Caco-2 (cell line): ENCODE results near the gene KITLG. TPM values are rescaled to one million over a fixed set of nuclear protein-coding genes. Genes with fewer than 3 reads are reported as not detected.

Source experiments
- BruUV-seq: library from RNA; stranded (reverse); fragments of 400-500 nt; replicated peaks from 2 replicates; lab custom pipeline; 2021; lab: Mats Ljungman, UMichigan
- CTCF ChIA-PET: fragments of 300-600 bp; sonication (Branson Sonifier 250); formaldehyde crosslinking; loops from one replicate; lab custom pipeline; 2022; ENCODE audit warnings: antibody characterized with exemption; lab: Charles Lee
- POLR2A ChIA-PET: fragments of 300-600 bp; sonication (Branson Sonifier 250); formaldehyde crosslinking; loops from one replicate; lab custom pipeline; 2022; ENCODE audit warnings: antibody characterized with exemption; lab: Charles Lee
- DNase-seq, 2 experiments: peaks; one replicate each; pipeline versions ENCODE4 v3.0.0 to v3.0.0-alpha.2; 2020 to 2022
- H3K27me3 ChIP-seq: replicated peaks from 2 replicates; pipeline ENCODE4 v1.6.0; 2011; ENCODE audit warnings: low read length; ENCODE audit not compliant: control insufficient read depth, insufficient read depth
- H3K36me3 ChIP-seq: 2 replicates; pipeline ENCODE4 v1.5.1; 2011; ENCODE audit warnings: low read length; ENCODE audit not compliant: control insufficient read depth, insufficient read depth
- H3K4me1 ChIP-seq: fragments of 250-450 bp; sonication (Bioruptor Pico); 2 replicates; pipeline ENCODE4 v1.5.1; 2020; ENCODE audit warnings: mild to moderate bottlenecking
- H3K4me3 ChIP-seq: 2 replicates; pipeline ENCODE4 v1.5.1; 2011; ENCODE audit warnings: low read depth, mild to moderate bottlenecking, control low read depth, low read length
- H3K9me3 ChIP-seq: fragments of 250-450 bp; sonication (Bioruptor Pico); 2 replicates; pipeline ENCODE4 v1.5.1; 2020; ENCODE audit warnings: mild to moderate bottlenecking, moderate library complexity
- H3K27ac Mint-ChIP-seq: one replicate; pipeline ENCODE4 v1.8.0; 2022; ENCODE audit warnings: mixed read lengths; ENCODE audit not compliant: unreplicated experiment
- H3K27me3 Mint-ChIP-seq: one replicate; pipeline ENCODE4 v1.8.0; 2022; ENCODE audit warnings: mixed read lengths; ENCODE audit not compliant: insufficient read depth, unreplicated experiment
- H3K36me3 Mint-ChIP-seq: one replicate; pipeline ENCODE4 v1.8.0; 2022; ENCODE audit warnings: mild to moderate bottlenecking, mixed read lengths; ENCODE audit not compliant: insufficient read depth, unreplicated experiment
- H3K4me1 Mint-ChIP-seq: one replicate; pipeline ENCODE4 v1.8.0; 2022; ENCODE audit warnings: low read depth, mixed read lengths; ENCODE audit not compliant: unreplicated experiment
- H3K4me3 Mint-ChIP-seq: one replicate; pipeline ENCODE4 v1.8.0; 2022; ENCODE audit warnings: mild to moderate bottlenecking, moderate library complexity, mixed read lengths; ENCODE audit not compliant: unreplicated experiment
- H3K9me3 Mint-ChIP-seq: one replicate; pipeline ENCODE4 v1.8.0; 2022; ENCODE audit warnings: mixed read lengths; ENCODE audit not compliant: unreplicated experiment
- CTCF ChIP-seq, 2 experiments: fragments of 200-600 bp in 1 of 2; IDR thresholded peaks; 1 replicate in 1 of 2; 2 replicates in 1 of 2; pipeline versions ENCODE4 v1.5.1 to v1.8.0; 2011 to 2022; ENCODE audit warnings: antibody characterized with exemption in 1 of 2, control low read depth in 1 of 2, inconsistent platforms in 1 of 2, low read depth in 1 of 2, low read length in 1 of 2, mild to moderate bottlenecking in 1 of 2, moderate library complexity in 1 of 2; ENCODE audit not compliant: insufficient read depth in 1 of 2, severe bottlenecking in 1 of 2, unreplicated experiment in 1 of 2
- intact Hi-C: fragments of 100-400 bp; cut with micrococcal nuclease; formaldehyde crosslinking; loops from one replicate; pipeline ENCODE4 v1.10.0; 2022; ENCODE audit not compliant: unreplicated experiment
- total RNA-seq: library from RNA; stranded (reverse); gene quantifications from 2 replicates; pipeline ENCODE4 v1.2.3, GENCODE V29; 2022

The KITLG gene
- total RNA-seq, 1 experiment from 2014 or later: 200 TPM

DNA sequence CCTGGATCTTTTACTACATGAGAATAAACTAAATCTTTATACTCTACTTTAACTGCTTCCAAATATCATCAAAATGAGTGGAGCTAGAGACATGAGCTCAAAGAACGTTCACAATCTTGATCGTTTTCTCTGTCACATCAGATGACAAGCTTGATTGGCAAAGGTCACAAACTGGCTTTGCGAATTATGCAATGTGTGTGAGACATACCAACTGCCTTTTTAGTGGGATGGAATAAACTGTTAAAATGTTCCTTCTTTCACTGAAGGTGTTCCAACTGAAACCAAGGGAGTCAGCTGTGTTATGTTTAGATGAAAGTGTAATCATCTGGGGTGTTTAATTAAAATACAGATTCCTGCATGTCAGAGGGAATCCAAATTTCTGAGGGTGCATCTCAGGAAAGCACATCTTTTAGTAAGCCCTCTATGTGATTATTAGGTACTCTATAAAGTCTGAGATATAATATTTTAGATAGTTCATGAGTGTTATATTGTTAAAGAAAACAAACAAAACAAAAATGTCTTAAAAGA is 21.9 kb downstream of the KITLG start:
- Mint-ChIP-seq H3K9me3 (no peaks in the 10 kb centered on the region), H3K4me1 (peaks cover 55% of the 10 kb centered on the region), H3K4me3 (no peak overlapping the region), H3K27me3 (no peaks in the 10 kb centered on the region), H3K36me3 (peaks cover 100% of the 10 kb centered on the region), H3K27ac (no peak overlapping the region)
- intact Hi-C loops: no loop called here
- TF ChIP-seq CTCF (IDR thresholded peaks at IDR 0.05; ENCODE audit: insufficient read depth in 1 of 2, low read depth in 1 of 2, low read length in 1 of 2, severe bottlenecking in 1 of 2, unreplicated experiment in 1 of 2): no peak
- CTCF ChIA-PET: no interaction called here
- Histone ChIP-seq H3K27me3 (no peaks in the 10 kb centered on the region), H3K4me3 (no peak overlapping the region), H3K4me1 (peaks cover 88% of the 10 kb centered on the region), H3K9me3 (no peaks in the 10 kb centered on the region), H3K36me3 (no peaks in the 10 kb centered on the region; the same call in 1 of the 2 replicates)
- no peak for DNase-seq
- BruUV-seq: no TSS peak
- POLR2A ChIA-PET: interaction anchor here (1.2 kb wide), 1 partner anchor 22 kb away, joined by 4 read pairs; the partner anchor contains the start of gene KITLG

- DNase-seq: no peak
- H3K27ac Mint-ChIP-seq: peak overlapping the region; percentile 19
- peaks cover 86% of the 10 kb centered on the region for H3K4me1 ChIP-seq
- H3K9me3 Mint-ChIP-seq: no peaks in the 10 kb centered on the region
- peaks cover 100% of the 10 kb centered on the region for H3K36me3 Mint-ChIP-seq
- no peaks in the 10 kb centered on the region for H3K9me3 ChIP-seq
- H3K36me3 ChIP-seq: no peaks in the 10 kb centered on the region; the same call in 1 of the 2 replicates
- ChIA-PET POLR2A (no interaction called here), CTCF (interaction anchor here (0.7 kb wide), 1 partner anchor 190 kb away, joined by 3 read pairs; no protein-coding TSS in a partner anchor)
- H3K4me1 Mint-ChIP-seq: peaks cover 42% of the 10 kb centered on the region
- BruUV-seq: no TSS peak
- H3K27me3 Mint-ChIP-seq: no peaks in the 10 kb centered on the region
- H3K4me3 Mint-ChIP-seq: peak overlapping the region; percentile 34
- H3K27me3 ChIP-seq: no peaks in the 10 kb centered on the region
- intact Hi-C loops: no loop called here
- H3K4me3 ChIP-seq: no peak overlapping the region
- no peak for TF ChIP-seq CTCF (IDR thresholded peaks at IDR 0.05; ENCODE audit: insufficient read depth in 1 of 2, low read depth in 1 of 2, low read length in 1 of 2, severe bottlenecking in 1 of 2, unreplicated experiment in 1 of 2)
Observed at GRCh38 chr12:88556213-88556774, 24.0 kb downstream of the KITLG start.

DNA sequence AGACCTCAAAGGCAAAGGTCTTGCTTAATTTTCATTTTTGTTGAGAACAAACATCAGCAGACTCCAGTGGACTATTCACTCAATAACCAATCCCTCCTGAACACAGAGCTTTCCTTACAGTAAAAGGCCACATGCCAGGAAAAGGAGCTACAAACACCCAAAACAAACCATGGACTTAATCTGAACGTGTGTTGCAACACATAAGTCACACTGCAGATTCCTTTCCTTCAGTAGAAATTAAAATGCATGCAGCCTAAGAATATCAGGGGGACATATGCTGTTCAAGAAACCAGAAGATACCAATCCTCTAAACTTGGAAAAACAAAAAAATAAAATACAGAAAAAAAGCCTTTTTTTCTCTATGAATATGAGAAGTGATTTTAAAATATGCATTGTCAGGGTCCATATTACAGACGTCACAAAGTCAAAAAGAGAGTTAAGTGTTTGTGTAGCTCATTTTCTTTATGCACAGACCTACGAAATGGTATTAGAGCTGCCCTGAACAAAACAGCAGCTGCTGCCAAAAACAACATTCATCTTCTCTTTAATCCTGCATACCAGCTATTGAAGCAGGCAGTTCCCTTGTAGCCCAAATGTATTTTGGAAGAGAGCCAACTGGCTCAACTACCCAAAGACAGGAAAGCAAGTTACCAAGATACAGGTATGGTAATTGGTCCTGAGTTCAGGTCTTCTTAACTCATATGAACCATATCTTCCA is 26.2 kb downstream of the KITLG start:
- H3K4me3 Mint-ChIP-seq: peak overlapping the region; percentile 34
- H3K9me3 Mint-ChIP-seq: peaks cover 8% of the 10 kb centered on the region
- Histone ChIP-seq H3K9me3 (no peaks in the 10 kb centered on the region), H3K4me1 (peaks cover 84% of the 10 kb centered on the region), H3K27me3 (no peaks in the 10 kb centered on the region), H3K4me3 (no peak overlapping the region), H3K36me3 (no peaks in the 10 kb centered on the region; the same call in 1 of the 2 replicates)
- peaks cover 92% of the 10 kb centered on the region for H3K36me3 Mint-ChIP-seq
- no TSS peak for BruUV-seq
- no peaks in the 10 kb centered on the region for H3K27me3 Mint-ChIP-seq
- TF ChIP-seq CTCF (IDR thresholded peaks at IDR 0.05; ENCODE audit: insufficient read depth in 1 of 2, low read depth in 1 of 2, low read length in 1 of 2, severe bottlenecking in 1 of 2, unreplicated experiment in 1 of 2): no peak
- CTCF ChIA-PET: no interaction called here
- H3K4me1 Mint-ChIP-seq: peaks cover 53% of the 10 kb centered on the region
- H3K27ac Mint-ChIP-seq: peak overlapping the region; percentile 53
- intact Hi-C loops: no loop called here
- POLR2A ChIA-PET: no interaction called here
- DNase-seq: peak in 1 of 2 experiments; percentile 22
